ENCODE data around the gene RAPGEFL1.
"Not testable (repeated sequence)": the region's sequence is repeated elsewhere in the genome, so short reads cannot be mapped to it uniquely, and the experiment has no call there.

RAPGEFL1 gene
- 4.4 to 5.6 reads per million in 2 donors for total RNA-seq

DNA sequence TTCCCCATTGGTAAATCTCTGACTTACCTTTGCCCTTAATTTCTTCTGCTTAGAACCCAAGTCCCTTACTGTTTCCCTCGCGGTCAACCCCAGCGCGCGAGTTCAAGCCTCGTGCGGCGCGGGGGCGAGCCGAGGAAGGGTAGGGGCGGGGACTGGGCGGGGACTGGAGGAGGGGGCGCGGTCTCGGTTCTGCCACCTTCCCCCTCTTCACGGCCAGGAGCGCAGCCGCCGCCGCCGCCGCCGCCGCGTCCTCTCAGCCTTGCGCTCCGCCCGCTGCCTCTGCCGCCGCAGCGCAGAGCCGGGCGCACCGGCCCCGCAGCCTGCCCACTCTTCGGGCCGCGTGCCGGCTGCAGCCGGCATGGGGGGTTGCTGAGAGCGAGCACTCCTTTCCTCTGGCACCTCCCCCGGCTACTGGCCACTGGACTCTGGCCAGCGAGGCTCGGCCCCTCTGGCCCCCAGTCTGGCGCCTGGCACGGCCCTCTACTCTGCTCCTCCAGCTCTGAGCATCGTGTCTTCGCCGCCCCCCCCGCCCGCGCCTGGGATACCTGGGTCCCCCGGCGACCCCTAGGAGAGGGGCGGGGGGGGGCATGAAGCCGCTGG lies at the start of gene RAPGEFL1:
Gene RAPGEFL1, plus strand, starts transcription at position 196 of the 600 bp plus-strand sequence. Its CDS starts 392 bp downstream, at position 588.
- DNase-seq: peak; percentile 64

- no peak for DNase-seq
Measured at GRCh38 chr17:40129498-40129897, 47.8 kb upstream of the RAPGEFL1 start.

- no peak for DNase-seq
Measured at GRCh38 chr17:40130352-40131042, 46.8 kb upstream of the RAPGEFL1 start.

DNA sequence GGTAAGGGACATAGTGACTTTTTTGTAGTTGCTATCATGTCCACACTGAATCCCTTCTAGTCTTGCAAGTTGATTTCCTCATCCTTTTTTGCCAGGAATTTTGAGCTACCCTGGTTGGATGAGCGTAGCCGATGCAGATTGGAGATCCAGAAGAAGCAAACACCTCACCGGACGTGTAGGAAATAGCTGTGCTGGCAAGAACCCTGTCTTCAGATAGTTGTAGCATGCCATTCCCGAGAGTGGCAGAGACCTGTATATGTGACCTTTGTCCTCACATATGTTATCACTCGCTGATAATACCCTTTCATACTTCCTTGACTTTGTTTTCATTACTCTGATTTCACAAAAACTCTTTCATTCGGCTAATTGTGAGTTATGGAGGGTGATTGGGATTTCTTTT lies 43.1 kb upstream of the RAPGEFL1 start:
- no peak for DNase-seq

- no peak for DNase-seq
Measured at GRCh38 chr17:40135817-40136216, 41.5 kb upstream of the RAPGEFL1 start.

DNA sequence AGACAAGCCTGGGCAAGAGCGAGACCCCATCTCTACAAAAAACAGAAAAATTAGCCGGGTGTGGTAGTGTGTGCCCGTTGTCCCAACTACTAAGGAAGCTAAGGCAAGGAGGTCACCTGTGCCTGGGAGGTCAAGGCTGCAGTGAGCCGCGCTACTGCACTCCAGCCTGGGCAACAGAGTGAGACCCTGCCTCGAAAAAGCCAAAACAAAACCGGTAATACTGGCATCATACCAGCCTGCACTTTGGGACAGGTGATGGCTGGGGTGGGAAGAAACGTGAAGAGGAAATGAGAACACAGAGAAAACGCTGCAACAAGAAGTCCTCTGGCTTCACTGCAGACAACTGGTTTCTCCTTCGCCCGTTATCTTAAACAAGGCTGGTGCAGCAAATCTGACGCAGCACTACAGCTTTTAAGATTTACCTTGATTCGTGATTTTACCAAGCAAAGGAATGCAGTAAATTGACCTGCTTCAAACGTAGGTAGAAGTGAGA lies 37.7 kb upstream of the RAPGEFL1 start:
- DNase-seq: no peak

- not testable (repeated sequence) for DNase-seq
Measured at GRCh38 chr17:40143166-40143565, 34.1 kb upstream of the RAPGEFL1 start.

- DNase-seq: no peak
Measured at GRCh38 chr17:40145476-40145875, 31.8 kb upstream of the RAPGEFL1 start.

DNA sequence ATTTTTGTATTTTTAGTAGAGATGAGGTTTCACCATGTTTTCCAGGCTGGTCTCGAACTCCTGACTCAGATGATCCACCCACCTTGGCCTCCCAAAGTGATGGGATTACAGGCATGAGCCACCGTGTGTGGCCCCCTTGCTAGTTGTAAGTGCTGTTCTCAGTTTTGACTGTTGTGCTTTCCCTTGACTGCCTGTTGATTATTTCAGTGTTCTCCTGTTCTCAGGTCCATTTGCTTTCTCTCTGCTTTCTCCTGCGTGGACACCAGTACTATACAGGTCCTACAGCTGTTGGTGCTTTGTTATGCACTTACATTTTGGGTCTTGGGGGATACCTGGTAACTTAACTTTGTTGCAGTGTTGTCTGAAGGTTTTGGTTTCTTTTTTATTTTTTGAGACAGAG lies 28.7 kb upstream of the RAPGEFL1 start:
- DNase-seq: no peak

DNA sequence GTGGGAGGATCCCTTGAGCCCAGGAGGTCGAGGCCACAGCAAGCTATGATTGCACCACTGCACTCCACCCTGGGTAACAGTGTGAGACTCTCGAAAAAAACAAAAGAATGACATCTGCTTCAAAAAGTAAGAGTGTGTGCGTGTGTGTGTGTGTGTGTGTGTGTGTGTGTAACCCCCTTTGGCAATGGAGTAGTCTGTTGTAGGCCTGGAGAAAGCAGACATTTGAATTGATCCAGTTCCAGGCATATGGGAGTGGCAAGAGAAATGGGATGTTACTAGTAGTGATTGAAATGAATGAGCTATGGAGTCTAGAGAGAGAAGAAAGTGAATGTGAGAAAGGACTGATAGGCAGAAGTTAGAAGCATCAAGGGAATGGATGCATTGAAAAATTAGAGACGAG lies 27.0 kb upstream of the RAPGEFL1 start:
- no peak for DNase-seq

- no peak for DNase-seq
Measured at GRCh38 chr17:40151414-40151963, 25.8 kb upstream of the RAPGEFL1 start.

- no peak for DNase-seq
Measured at GRCh38 chr17:40153603-40154236, 23.6 kb upstream of the RAPGEFL1 start.

DNA sequence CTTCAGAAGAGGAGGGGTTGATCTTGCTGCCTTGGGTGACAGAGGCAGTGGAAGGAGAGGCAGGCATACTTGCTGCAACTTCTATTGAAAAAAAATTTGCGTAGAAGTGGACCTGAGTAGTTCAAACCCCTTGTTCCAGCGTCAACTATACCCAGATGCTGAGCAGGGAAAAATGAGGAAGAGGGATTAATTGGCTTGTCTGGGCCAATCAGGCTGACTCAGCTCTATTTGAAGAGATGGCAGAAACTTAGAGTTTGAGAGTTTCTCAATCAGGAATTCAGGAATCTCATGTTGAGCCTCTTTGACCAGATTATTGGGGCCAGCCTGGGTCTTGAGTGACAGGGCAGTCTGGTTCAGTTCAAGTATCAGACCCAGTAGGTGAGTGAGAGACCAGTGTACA lies 19.3 kb upstream of the RAPGEFL1 start:
- DNase-seq: no peak

DNA sequence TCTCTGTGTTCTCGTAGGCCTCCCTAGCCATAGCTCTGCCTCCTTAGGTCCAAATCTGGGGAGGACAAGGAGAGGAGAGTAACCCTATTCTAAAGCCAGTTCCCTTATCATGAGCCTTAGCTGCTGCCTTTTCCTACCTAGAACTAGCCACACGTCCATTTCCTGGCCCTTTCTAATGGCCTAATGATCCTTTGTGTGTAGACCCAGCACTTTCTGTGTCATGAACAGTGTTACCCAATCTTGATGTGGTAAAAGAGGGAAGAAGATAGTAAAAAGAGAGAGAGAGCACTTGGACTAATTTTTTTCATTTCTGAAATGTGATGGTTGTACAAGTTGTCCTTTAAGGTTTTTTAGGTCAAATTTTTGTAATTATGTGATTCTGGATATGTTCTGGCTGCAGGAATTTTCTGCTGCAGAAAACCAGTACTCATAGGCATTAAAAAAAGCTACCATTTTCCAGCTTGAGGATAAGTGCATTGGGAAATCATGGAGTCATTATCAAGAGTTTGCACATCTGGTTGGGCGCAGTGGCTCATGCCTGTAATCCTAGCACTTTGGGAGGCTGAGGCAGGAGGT lies 18.7 kb upstream of the RAPGEFL1 start:
- DNase-seq: no peak

DNA sequence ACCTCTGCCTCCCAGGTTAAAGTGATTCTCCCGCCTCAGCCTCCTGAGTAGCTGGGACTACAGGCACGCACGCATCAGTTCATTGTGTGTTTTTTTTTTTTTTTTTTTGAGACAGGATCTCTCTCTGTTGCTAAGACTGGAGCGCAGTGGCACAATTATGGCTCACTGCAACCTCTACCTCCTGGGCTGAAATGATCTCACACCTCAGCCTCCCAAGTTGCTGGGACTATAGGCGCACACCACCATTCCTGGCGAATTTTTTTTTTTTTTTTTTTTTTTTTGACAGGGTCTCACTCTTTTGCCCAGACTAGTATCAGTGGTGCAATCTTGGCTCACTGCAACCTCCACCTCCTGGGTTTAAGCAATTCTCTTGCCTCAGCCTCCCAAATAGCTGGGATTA lies 17.8 kb upstream of the RAPGEFL1 start:
- no peak for DNase-seq

DNA sequence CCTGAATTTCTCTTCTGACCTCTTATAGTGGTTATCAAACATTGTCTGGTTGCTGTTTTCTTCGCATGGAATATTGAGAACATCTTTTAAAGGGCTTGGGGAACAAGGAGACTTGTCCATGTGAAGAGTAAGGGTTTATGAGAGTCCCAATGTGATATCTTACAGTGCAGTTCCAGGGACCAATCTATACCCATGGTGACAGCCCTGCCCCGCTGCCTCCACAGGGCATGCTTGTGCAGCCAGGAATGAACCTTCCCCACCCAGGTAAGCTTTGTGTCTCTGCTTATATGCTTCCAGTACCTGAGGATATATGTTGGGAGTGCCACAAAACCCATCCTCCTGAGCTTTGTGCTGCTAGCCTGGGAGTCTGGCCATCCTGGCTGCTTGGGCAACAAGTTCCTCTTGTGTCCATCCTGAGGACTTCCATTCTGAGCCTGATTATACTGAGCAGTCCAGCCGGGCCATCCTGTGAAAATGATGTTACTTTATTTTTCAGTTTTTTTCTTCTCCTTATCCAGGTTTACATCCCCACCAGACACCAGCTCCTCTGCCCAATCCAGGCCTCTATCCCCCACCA lies 9.5 kb upstream of the RAPGEFL1 start:
- no peak for DNase-seq

- no peak for DNase-seq
Measured at GRCh38 chr17:40168262-40168832, 8.9 kb upstream of the RAPGEFL1 start.

DNA sequence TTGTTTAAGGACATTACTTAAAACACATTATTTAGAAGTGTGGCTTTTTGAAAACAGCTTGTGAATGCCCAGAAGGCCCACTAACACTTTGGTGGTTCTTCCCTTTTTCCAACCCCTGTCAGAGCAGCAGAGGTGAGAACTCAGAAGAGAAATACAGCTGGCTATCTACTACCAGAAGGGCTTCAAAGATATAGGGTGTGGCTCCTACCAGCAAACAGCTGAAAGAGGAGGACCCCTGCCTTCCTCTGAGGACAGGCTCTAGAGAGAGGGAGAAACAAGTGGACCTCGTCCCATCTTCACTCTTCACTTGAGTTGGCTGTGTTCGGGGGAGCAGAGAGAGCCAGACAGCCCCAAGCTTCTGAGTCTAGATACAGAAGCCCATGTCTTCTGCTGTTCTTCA lies 6.9 kb upstream of the RAPGEFL1 start:
- no peak for DNase-seq

GRCh38 chr17:40171750-40172149 lies 5.5 kb upstream of the RAPGEFL1 start:
- no peak for DNase-seq

DNA sequence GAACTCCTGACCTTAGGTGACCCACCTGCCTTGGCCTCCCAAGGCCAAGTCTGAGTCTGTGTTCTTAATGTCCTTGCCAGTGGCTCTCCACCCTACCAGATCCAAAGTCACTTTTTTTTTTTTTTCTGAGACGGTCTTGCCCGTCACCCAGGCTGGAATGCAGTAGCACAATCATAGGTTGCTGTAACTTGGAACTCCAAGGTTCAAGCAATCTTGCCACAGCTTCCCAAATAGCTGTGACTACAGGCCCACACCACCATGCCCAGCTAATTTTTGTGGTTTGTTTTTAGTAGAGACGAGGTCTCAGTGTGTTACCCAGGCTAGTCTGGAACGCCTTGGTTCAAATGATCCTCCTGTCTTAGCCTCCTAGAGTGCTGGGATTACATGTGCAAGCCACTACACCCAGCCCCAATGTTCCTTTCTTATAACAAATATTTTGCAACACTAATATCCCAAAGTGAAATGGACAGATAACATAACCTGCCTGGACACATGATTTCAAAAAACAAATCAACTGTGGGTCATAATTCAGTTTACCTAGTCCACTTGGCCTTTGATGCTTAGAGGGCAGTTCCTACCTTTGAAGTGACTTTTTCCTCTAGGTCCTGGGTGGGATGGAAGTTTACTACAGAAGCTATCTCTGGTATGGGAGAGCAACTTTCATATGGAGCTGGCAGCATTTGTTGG lies 4.0 kb upstream of the RAPGEFL1 start:
- DNase-seq: no peak

DNA sequence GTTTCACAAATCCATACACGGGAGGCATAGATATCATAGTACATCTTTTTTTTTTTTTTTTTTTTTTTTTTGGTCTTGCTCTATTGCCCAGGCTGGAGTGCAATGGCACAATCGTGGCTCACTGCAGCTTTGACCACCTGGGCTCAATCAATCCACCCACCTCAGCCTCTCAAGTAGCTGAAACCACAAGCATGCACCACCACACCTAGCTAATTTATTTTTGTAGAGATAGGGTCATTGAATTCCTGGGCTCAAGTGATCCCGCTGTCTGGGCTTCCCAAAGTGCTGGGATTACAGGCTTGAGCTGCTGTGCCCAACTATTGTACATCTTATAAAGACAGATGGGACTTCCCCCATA lies 3.5 kb upstream of the RAPGEFL1 start:
- no peak for DNase-seq

DNA sequence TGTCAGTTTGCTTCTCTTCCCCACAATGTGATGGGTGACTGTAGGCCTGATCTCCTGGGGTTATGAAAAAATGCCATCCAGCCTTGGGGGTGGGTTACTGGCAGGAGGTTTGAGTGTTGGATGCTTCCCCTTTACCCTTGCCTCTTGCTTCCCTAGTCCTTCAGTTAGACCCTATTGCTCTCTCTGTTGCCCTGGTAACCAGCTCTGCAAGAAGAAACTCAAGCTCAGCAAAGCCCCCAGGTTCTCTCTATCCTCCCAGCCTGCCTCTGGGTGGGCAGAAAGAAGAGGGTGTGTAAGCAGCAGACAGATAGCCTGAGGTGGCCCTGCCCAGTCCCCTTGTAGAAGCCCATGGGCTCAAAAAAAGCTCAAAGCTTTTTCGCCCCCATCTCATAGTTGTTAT lies 2.8 kb upstream of the RAPGEFL1 start:
- DNase-seq: no peak
